K562 (cell line): Measurements from ENCODE around the gene ARL13B. TPM values are rescaled to one million over a fixed set of nuclear protein-coding genes. Genes with fewer than 3 reads are reported as not detected.
A peak's percentile ranks its signal among the peaks of the same experiment; 100 is the strongest.

Experiments
- CTBP1 ChIP-seq: fragments of 450-650 bp; IDR thresholded peaks from 2 replicates; pipeline ENCODE4 v1.6.1; 2016; ENCODE audit warnings: borderline replicate concordance
- EGR1 ChIP-seq: fragments of 450-650 bp; conservative IDR thresholded peaks from 2 replicates; pipeline ENCODE4 v1.6.1; 2017; ENCODE audit warnings: mild to moderate bottlenecking
- GABPB2 ChIP-seq: fragments of 250-450 bp; sonication (Bioruptor Pico); conservative IDR thresholded peaks from 2 replicates; pipeline ENCODE4 v1.5.1; 2021; ENCODE audit warnings: mild to moderate bottlenecking
- IRF2 ChIP-seq: sonication (generic); formaldehyde crosslinking; IDR thresholded peaks from 2 replicates; pipeline ENCODE4 v1.8.1; 2022; ENCODE audit warnings: mild to moderate bottlenecking, missing genetic modification reagents
- JUND ChIP-seq, 2 experiments: IDR thresholded peaks; 2 replicates in 1 of 2; 3 replicates in 1 of 2; pipeline ENCODE4 v1.6.1; 2011; ENCODE audit warnings: borderline replicate concordance in 2 of 2, low read depth in 2 of 2, low read length in 2 of 2, improper control_type of control experiment in 1 of 2, missing biosample characterization in 1 of 2, missing genetic modification characterization in 1 of 2, missing genetic modification reagents in 1 of 2
- KLF16 ChIP-seq: IDR thresholded peaks from 2 replicates; pipeline ENCODE4 v1.6.1; 2016; ENCODE audit warnings: antibody characterized with exemption
- MTA1 ChIP-seq: fragments of 450-650 bp; IDR thresholded peaks from 2 replicates; pipeline ENCODE4 v1.6.1; 2017; ENCODE audit warnings: borderline replicate concordance
- NFYB ChIP-seq: IDR thresholded peaks from 2 replicates; pipeline ENCODE4 v1.6.1; 2011; ENCODE audit warnings: mild to moderate bottlenecking, moderate library complexity; ENCODE audit not compliant: insufficient read length; ENCODE audit errors: extremely low read depth
- NR2C1 ChIP-seq, 2 experiments: fragments of 450-650 bp; IDR thresholded peaks; 2 replicates each; pipeline ENCODE4 v1.6.1; 2017; ENCODE audit warnings: mild to moderate bottlenecking in 2 of 2, antibody characterized with exemption in 1 of 2, inconsistent platforms in 1 of 2, missing compliant biosample characterization in 1 of 2, missing genetic modification characterization in 1 of 2
- RFX1 ChIP-seq: fragments of 450-650 bp; IDR thresholded peaks from 2 replicates; pipeline ENCODE4 v1.6.1; 2016; ENCODE audit warnings: mild to moderate bottlenecking, moderate library complexity
- SPI1 ChIP-seq: IDR thresholded peaks from 2 replicates; pipeline ENCODE4 v1.6.1; 2011; ENCODE audit warnings: low read depth, low read length, control low read depth, borderline replicate concordance
- ZNF253 ChIP-seq: fragments of 250-450 bp; sonication (Bioruptor Pico); conservative IDR thresholded peaks from 2 replicates; pipeline ENCODE4 v1.6.1; 2021; ENCODE audit warnings: mild to moderate bottlenecking
- ZNF444 ChIP-seq: fragments of 250-450 bp; sonication (Bioruptor Pico); IDR thresholded peaks from 2 replicates; pipeline ENCODE4 v1.4.0; 2020; ENCODE audit warnings: mild to moderate bottlenecking, moderate library complexity
- ZNF644 ChIP-seq: fragments of 200-800 bp; sonication (Bioruptor generic); IDR thresholded peaks from 2 replicates; pipeline ENCODE4 v1.6.1; 2016; ENCODE audit warnings: low read depth, missing genetic modification characterization, missing compliant biosample characterization
- polyA plus RNA-seq, 8 experiments: library from polyadenylated mRNA; depleted of rRNA in 4 of 8; stranded (reverse) in 5 of 8; unstranded in 3 of 8; fragments of >200 nt; fragmentation: Nextera tagmentation in 2 of 8; fragmentation: Illumina TruSeq in 1 of 8; extraction: Ambion mirVana in 2 of 8; extraction: Trizol in 1 of 8; gene quantifications; 2 replicates each; pipeline versions ENCODE4 v1.2.1 to v1.2.3, GENCODE V29; 2011 to 2014; ENCODE audit warnings: inconsistent platforms in 1 of 8, missing spikeins in 1 of 8
- total RNA-seq, 7 experiments: library from RNA; depleted of rRNA in 6 of 7; stranded (reverse); fragments of >200 nt in 6 of 7; fragmentation: Illumina TruSeq in 2 of 7; extraction: Trizol in 2 of 7; gene quantifications; 2 replicates each; pipeline versions ENCODE4 v1.2.1 to v1.2.3, GENCODE V29; 2011 to 2021; ENCODE audit warnings: low replicate concordance in 1 of 7
- TF ChIP-seq, protein P1 (sequence below): fragments of 250-450 bp; sonication (Bioruptor Pico); IDR thresholded peaks from 2 replicates; pipeline ENCODE4 v1.5.0; 2020; ENCODE audit warnings: mild to moderate bottlenecking, borderline replicate concordance
- TF ChIP-seq, protein P2 (sequence below): fragments of 250-450 bp; sonication (Bioruptor Pico); IDR thresholded peaks from 2 replicates; pipeline ENCODE4 v1.4.0; 2020; ENCODE audit warnings: mild to moderate bottlenecking, moderate library complexity, borderline replicate concordance
- TF ChIP-seq, protein P3 (sequence below): IDR thresholded peaks from 2 replicates; pipeline ENCODE4 v1.6.1; 2014; ENCODE audit warnings: antibody characterized with exemption
- TF ChIP-seq, protein P4 (sequence below): fragments of 250-450 bp; sonication (Bioruptor Pico); IDR thresholded peaks from 2 replicates; pipeline ENCODE4 v1.9.0; 2021; ENCODE audit warnings: mild to moderate bottlenecking, inconsistent platforms

Gene ARL13B
- total and polyA plus RNA-seq, 9 of the 15 experiments (the other 6 are each of a cell fraction or from before 2014, with no cell fraction given) = 4.1 to 16.9 (median 12.2) TPM

DNA sequence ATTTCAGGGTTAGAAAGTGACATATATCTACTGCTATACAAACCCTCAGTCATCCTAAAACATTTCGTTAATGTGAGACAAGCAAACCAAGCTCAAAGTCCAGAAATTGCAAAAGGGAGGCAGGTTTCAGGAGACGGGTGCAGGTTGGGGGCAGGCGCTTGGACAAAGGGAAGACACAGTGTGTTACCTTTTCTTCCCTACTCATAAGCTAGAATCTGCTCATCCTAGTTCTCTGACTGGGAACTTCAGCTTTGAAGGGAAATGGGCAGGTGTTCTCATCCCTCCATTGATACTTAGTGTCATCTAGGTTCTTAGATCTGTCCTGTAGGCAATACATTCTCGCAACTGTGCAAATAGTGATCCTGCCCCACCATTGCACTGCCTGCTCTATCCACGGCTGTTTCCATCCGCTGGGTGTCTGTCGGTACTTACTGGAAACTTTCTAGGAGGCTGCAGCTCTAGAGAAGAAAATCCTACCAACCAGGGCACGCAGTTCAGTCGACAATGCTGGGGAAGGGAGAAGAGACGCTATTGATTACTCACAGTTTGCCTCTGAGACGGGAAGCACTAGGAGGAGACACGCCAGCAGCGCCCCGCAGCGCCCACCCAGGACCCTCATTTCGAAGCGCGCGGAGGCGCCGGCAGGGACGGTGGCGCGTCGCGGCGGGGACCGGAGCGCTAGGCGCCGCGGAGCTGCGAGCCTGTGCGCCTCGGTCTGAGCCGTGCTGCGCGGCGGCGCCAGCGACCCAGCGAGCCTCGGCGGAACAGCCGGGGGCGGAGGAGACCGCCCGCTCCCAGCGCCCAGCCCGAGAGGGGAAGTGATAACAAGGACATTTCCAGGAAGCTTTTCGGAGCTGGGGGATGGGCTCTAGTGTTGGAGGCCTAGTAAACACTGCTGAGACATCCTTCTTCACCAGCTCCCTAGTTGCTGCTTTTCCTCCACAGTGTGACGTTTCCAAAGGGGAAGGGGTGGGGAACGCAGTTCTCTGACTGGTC lies 6.5 kb upstream of the ARL13B start, which contains the start of gene PROS1 (continued):
- TF ChIP-seq EGR1 (peak; percentile 75), CTBP1 (peak; percentile 94), RFX1 (no peak), IRF2 (CRISPR knock-in tag) (no peak), NFYB (no peak), KLF16 (no peak), GABPB2 (CRISPR knock-in tag) (no peak), JUND (IDR thresholded peaks at IDR 0.05; ENCODE audit: borderline replicate concordance, low read depth, low read length) (0 out of 2 replicates have a peak, but pooled peaks have one; percentile 48), JUND (tag; IDR thresholded peaks at IDR 0.05; ENCODE audit: borderline replicate concordance, low read depth, low read length) (peak; percentile 69; the same call in 1 of the 3 replicates), SPI1 (peak; percentile 92), NR2C1 (IDR thresholded peaks at IDR 0.05) (no peak), NR2C1 (tag; IDR thresholded peaks at IDR 0.05) (no peak), ZNF444 (CRISPR knock-in tag) (no peak), ZNF253 (CRISPR knock-in tag) (no peak), ZNF644 (tag) (0 out of 2 replicates have a peak, but pooled peaks have one; percentile 52), MTA1 (no peak)
- TF ChIP-seq, protein P1, sequence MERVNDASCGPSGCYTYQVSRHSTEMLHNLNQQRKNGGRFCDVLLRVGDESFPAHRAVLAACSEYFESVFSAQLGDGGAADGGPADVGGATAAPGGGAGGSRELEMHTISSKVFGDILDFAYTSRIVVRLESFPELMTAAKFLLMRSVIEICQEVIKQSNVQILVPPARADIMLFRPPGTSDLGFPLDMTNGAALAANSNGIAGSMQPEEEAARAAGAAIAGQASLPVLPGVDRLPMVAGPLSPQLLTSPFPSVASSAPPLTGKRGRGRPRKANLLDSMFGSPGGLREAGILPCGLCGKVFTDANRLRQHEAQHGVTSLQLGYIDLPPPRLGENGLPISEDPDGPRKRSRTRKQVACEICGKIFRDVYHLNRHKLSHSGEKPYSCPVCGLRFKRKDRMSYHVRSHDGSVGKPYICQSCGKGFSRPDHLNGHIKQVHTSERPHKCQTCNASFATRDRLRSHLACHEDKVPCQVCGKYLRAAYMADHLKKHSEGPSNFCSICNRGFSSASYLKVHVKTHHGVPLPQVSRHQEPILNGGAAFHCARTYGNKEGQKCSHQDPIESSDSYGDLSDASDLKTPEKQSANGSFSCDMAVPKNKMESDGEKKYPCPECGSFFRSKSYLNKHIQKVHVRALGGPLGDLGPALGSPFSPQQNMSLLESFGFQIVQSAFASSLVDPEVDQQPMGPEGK (CRISPR knock-in tag) = no peak
- TF ChIP-seq, protein P2, sequence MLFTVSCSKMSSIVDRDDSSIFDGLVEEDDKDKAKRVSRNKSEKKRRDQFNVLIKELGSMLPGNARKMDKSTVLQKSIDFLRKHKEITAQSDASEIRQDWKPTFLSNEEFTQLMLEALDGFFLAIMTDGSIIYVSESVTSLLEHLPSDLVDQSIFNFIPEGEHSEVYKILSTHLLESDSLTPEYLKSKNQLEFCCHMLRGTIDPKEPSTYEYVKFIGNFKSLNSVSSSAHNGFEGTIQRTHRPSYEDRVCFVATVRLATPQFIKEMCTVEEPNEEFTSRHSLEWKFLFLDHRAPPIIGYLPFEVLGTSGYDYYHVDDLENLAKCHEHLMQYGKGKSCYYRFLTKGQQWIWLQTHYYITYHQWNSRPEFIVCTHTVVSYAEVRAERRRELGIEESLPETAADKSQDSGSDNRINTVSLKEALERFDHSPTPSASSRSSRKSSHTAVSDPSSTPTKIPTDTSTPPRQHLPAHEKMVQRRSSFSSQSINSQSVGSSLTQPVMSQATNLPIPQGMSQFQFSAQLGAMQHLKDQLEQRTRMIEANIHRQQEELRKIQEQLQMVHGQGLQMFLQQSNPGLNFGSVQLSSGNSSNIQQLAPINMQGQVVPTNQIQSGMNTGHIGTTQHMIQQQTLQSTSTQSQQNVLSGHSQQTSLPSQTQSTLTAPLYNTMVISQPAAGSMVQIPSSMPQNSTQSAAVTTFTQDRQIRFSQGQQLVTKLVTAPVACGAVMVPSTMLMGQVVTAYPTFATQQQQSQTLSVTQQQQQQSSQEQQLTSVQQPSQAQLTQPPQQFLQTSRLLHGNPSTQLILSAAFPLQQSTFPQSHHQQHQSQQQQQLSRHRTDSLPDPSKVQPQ (CRISPR knock-in tag) = no peak
- TF ChIP-seq, protein P3, sequence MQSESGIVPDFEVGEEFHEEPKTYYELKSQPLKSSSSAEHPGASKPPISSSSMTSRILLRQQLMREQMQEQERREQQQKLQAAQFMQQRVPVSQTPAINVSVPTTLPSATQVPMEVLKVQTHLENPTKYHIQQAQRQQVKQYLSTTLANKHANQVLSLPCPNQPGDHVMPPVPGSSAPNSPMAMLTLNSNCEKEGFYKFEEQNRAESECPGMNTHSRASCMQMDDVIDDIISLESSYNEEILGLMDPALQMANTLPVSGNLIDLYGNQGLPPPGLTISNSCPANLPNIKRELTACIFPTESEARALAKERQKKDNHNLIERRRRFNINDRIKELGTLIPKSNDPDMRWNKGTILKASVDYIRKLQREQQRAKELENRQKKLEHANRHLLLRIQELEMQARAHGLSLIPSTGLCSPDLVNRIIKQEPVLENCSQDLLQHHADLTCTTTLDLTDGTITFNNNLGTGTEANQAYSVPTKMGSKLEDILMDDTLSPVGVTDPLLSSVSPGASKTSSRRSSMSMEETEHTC = no peak
- TF ChIP-seq, protein P4, sequence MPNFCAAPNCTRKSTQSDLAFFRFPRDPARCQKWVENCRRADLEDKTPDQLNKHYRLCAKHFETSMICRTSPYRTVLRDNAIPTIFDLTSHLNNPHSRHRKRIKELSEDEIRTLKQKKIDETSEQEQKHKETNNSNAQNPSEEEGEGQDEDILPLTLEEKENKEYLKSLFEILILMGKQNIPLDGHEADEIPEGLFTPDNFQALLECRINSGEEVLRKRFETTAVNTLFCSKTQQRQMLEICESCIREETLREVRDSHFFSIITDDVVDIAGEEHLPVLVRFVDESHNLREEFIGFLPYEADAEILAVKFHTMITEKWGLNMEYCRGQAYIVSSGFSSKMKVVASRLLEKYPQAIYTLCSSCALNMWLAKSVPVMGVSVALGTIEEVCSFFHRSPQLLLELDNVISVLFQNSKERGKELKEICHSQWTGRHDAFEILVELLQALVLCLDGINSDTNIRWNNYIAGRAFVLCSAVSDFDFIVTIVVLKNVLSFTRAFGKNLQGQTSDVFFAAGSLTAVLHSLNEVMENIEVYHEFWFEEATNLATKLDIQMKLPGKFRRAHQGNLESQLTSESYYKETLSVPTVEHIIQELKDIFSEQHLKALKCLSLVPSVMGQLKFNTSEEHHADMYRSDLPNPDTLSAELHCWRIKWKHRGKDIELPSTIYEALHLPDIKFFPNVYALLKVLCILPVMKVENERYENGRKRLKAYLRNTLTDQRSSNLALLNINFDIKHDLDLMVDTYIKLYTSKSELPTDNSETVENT (CRISPR knock-in tag) = peak; percentile 79
